GM23338 (cell line): Measurements from ENCODE around the gene S100PBP.

Source experiments
- EZH2 ChIP-seq: fragments of 200-600 bp; sonication (generic); IDR thresholded peaks from one replicate; pipeline ENCODE4 v1.8.0; 2017; ENCODE audit warnings: antibody characterized with exemption, mild to moderate bottlenecking, low read depth; ENCODE audit not compliant: unreplicated experiment
- POLR2AphosphoS5 ChIP-seq: IDR thresholded peaks from 2 replicates; pipeline ENCODE4 v1.6.1; 2016; ENCODE audit warnings: antibody characterized with exemption, low read depth
- TF ChIP-seq, protein P1 (sequence below), 2 experiments: fragments of 200-600 bp in 1 of 2; sonication (generic) in 1 of 2; conservative IDR thresholded peaks; 2 replicates each; pipeline versions ENCODE4 v1.5.1 to v1.6.1; 2016 to 2017; ENCODE audit warnings: antibody characterized with exemption in 2 of 2, low read depth in 2 of 2, mild to moderate bottlenecking in 2 of 2, moderate library complexity in 1 of 2
- TF ChIP-seq, protein P2 (sequence below): IDR thresholded peaks from 2 replicates; pipeline ENCODE4 v1.6.1; 2016; ENCODE audit warnings: antibody characterized with exemption

DNA sequence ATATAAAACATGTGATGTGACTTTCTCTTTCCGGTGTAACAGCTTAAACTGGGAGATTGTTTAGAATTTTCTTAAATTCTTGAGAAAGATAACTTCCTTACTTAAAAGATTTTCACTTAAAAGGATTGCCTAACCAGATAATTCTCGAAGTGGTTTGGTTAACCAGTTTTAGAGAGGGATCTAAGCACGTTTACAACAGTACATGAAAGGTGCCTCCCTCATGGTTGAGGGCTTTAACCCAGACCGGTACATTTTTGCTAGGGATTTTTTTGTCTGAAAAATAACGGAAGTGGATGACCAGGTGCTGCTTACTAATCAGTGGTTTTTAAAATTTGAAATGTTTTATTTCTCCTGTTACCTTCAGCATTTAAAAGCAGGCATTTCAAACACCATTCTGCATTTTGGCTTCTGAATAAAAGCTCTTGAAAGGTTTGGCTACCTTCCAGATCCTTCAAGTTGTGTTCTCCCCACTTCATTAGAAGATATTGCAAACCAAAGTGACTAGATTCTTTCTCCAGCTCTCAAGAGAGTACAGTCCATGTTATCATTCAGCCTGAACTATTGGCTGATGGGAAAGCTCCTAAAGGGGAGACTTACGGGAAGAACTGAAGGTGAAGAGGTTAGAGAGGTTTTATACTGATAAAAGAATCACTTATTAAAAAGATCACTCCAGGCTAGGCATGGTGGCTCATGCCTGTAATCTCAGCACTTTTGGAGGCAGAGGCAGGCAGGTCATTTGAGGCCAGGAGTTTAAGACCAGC, 12.8 kb downstream of the S100PBP start:
- TF ChIP-seq, protein P1, sequence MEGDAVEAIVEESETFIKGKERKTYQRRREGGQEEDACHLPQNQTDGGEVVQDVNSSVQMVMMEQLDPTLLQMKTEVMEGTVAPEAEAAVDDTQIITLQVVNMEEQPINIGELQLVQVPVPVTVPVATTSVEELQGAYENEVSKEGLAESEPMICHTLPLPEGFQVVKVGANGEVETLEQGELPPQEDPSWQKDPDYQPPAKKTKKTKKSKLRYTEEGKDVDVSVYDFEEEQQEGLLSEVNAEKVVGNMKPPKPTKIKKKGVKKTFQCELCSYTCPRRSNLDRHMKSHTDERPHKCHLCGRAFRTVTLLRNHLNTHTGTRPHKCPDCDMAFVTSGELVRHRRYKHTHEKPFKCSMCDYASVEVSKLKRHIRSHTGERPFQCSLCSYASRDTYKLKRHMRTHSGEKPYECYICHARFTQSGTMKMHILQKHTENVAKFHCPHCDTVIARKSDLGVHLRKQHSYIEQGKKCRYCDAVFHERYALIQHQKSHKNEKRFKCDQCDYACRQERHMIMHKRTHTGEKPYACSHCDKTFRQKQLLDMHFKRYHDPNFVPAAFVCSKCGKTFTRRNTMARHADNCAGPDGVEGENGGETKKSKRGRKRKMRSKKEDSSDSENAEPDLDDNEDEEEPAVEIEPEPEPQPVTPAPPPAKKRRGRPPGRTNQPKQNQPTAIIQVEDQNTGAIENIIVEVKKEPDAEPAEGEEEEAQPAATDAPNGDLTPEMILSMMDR (conservative IDR thresholded peaks at IDR 0.05; ENCODE audit: low read depth in 2 of 2) = no peak
- TF ChIP-seq POLR2AphosphoS5 (no peak), EZH2 (no peak)
- TF ChIP-seq, protein P2, sequence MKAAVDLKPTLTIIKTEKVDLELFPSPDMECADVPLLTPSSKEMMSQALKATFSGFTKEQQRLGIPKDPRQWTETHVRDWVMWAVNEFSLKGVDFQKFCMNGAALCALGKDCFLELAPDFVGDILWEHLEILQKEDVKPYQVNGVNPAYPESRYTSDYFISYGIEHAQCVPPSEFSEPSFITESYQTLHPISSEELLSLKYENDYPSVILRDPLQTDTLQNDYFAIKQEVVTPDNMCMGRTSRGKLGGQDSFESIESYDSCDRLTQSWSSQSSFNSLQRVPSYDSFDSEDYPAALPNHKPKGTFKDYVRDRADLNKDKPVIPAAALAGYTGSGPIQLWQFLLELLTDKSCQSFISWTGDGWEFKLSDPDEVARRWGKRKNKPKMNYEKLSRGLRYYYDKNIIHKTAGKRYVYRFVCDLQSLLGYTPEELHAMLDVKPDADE = no peak
